Central memory CD4-positive, alpha-beta T cell (primary cell): ENCODE measurements around the gene HMCN2.

Experiments
- DNase-seq: peaks from one replicate; pipeline ENCODE4 v3.0.0; 2022

The HMCN2 gene

GRCh38 chr9:130309689-130310455, 44.3 kb downstream of the HMCN2 start:
- no peak for DNase-seq

GRCh38 chr9:130310456-130310855, 44.9 kb downstream of the HMCN2 start:
- no peak for DNase-seq

DNA sequence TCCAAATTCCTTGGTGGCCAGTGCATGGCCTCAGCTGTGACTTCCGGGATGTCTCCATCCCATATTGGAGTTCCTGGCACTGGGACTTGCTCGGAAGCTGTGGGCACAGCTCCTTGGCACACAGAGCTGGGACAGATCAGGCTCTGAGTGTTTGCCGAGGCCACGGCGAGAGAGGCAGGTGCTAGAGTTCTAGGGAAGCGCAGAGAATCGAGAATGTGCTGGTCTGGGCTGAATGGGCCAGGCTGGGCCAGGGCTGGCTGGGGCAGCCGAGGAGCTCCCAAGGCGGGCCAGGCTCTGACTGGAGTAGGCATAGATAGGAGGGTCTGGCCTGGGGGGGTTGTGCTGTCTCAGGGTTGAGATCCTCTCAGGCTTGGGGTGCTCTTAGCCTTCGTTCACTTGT, 45.4 kb downstream of the HMCN2 start:
- no peak for DNase-seq

GRCh38 chr9:130311408-130312140, 46.0 kb downstream of the HMCN2 start:
- DNase-seq = no peak

DNA sequence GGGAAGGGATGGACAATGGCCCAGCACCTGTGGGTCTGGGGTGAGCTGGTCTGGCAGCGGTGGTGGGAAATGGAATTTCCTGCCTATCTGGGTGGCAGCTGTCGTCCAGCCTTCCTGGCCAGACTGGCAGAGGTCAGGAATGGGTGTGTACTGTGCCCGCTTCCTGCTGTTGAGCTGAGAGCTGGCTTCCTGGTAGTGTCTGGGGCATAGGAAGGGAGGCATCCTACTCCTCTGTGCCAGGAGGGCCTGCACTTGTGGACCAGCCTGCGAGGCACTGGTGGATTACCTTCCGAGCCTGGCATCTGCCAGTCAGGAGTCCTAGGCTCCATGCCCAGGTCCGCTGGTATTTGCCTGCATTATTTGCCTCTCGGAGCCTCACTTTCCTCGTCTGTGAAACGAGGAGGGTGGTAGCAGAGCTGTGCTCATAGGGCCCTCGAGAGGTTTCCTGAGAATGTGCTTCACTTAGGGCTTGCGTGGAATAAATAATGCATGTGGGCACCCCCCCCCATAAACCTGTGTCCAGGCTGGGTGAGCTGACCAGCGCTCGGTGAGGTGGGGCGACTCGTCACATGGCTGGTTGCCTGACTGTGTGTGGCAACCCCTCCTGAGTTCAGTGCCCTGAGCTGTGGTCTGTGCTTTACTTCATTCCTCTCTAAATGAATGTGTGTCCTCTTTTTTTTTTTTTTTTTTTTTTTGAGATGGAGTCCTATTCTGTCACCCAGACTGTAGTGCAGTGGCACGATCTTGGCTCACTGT, 47.7 kb downstream of the HMCN2 start:
- DNase-seq = no peak

DNA sequence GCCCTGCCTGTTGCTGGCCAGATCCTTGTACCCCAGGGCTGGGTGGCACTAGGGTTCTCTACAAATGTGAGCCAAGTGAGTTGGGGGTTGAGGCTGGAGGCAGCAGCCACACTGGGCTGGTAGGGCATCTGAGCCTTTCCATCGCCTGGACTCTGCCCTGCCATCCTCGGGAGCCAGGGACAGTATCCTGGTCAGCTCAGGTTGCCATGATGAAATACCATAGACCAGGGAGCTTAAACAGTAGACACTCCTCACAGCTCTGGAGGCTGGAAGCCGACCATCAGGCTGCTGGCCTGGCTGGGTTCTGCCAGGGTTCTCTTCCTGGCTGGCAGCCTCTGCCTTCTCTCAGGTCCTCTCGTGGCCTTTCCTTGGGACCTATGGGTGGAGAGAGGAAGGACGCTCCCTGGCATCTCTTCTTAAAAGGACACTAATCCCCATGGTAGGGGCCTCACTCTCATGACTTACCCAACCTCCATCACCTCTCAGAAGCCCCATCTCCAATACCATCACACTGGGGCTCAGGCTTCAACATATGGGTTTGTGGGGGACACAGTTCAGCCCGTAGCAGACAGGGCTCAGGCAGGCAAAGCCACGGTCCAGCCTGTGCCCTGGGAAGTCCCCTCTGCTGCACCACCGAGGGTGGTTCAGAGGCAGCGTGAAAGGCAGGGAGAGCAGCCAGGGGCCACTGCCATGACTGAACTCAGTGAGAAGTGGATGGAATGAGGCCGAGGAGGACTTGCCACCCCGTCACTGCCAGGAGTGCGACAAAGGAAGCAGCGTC, 50.1 kb downstream of the HMCN2 start:
- DNase-seq = no peak

GRCh38 chr9:130316430-130316829, 50.9 kb downstream of the HMCN2 start:
- no peak for DNase-seq

GRCh38 chr9:130319300-130319699, 53.7 kb downstream of the HMCN2 start:
- no peak for DNase-seq

DNA sequence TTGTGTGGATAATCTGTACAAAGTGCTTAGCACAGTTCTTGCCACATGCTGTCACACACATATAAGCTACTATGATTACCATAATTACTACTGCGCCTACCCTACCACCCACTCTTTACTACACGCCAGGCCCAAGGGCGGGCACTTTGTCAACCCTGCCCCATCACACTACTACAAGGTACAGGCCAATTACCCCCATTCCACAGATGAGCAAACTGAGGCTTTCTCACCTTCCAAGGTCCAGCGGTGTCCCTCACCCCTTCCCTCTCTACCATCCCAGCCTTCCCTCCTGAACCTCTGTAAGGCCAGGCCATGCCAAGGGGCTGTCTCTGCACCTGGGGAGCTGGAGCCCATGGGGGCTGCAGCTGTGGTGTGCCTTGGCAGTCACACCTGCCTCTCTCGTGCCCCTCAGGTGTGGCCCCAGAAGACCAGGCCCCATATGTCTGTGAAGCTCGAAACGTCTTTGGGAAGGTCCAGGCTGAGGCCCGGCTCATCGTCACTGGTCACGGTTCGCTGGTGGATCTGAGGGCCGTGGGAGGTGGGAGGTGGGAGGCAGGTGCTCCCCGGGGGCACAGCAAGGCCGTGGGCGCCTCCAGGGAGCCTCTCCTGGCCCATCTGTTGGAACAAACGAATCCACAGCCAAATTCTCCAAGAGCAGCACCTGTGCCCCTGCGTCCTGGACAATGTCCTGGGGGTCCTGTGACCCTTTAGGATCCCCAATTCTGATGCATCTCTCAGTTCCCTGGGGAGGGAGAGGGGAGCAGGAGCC, 54.6 kb downstream of the HMCN2 start:
- DNase-seq = no peak

GRCh38 chr9:130320723-130321481, 55.3 kb downstream of the HMCN2 start:
- no peak for DNase-seq

DNA sequence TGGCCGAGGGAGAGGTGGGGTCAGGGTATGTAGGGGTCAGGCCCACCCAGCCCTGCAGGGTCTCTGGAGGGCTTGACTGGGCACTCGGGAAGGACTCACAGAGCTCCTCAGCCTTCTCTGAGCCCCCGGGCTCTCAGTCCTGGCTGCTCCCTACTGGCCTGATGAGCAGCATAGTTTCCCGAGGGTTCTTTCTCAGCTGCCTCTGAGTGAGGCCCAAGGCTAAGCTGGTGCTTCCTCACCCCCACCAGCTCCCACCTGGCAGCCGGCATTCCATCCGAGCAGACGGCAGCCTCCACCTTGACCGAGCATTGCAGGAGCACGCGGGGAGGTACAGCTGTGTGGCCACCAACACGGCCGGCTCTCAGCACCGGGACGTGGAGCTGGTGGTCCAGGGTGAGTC, 56.0 kb downstream of the HMCN2 start:
- no peak for DNase-seq

DNA sequence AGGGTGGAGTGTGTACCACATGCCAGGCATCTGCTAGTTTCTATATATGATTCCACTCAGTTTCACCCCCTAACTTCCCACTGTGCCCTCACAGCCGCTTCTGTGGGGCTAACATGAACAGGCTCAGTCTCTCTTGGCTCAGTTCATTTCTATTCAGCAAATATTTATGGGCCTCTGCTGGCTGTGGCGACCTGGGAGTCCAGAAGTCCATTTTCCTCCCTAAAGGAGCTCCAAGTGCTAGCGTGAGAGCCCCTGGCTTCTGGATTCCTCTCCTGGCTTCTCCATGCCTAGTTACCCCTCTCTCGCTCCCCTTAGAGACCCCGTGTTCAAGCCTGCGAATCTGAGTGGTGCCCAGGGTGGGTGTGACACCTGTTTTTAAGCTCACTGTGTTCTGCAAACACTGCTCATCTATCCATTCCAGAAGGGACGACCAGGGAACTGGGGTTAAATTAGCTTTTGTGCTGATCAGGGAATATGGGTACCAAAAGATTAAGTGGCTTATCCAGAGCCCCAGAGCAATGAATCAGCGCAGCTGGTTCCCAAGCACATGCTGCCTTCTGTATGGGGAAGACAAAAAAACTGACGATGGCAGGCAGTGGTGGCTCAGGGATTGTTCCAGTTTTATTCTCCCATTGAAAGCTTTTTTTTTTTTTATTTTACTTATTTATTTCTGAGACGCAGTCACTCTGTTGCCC, 57.6 kb downstream of the HMCN2 start:
- no peak for DNase-seq

DNA sequence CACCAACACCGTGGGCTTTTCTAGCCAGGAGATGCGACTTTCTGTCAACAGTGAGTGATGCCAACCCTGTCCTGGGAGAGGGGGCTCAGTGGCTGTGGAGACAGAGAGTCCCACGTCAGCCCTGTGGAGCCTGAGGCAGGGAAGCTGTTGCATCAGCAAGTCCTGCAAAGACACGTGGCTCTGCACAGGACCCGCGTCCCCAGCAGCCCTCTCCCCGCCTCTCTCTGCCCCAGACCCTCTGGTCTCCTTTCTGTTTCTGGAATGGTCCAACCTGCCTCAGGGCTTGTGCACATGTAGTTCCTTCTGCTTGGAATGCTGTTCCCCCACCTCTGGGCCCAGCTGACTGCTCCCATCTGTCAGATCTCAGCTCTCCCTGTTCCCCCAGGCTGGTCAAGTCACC, 60.4 kb downstream of the HMCN2 start:
- DNase-seq = no peak

- no peak for DNase-seq
These were observed 61.7 kb downstream of the HMCN2 start for GRCh38 chr9:130327070-130327780.

- DNase-seq = no peak
These were observed 62.3 kb downstream of the HMCN2 start for GRCh38 chr9:130327781-130328348.

DNA sequence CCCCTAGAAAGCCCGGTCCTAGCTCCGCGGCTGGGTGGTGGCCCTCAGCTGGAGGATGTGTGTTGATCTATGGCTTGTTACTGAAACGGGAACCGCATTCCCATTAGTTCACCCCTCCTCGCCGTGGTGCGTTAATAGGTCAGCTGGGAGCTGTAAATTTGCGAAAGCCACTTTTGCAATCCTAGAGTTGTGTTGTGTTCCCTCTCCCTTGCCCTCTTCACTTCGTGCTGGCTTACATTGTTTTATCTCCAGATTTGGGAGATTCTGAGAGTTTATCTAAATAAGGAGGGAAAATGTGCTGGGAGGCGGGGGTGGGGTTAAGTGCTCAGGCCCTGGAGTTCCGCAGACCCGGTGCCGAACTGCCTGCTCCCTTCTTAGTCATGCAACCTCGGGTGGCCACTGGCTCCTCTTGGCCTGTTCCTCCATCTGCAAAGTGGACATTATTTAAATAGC, 62.8 kb downstream of the HMCN2 start:
- no peak for DNase-seq

DNA sequence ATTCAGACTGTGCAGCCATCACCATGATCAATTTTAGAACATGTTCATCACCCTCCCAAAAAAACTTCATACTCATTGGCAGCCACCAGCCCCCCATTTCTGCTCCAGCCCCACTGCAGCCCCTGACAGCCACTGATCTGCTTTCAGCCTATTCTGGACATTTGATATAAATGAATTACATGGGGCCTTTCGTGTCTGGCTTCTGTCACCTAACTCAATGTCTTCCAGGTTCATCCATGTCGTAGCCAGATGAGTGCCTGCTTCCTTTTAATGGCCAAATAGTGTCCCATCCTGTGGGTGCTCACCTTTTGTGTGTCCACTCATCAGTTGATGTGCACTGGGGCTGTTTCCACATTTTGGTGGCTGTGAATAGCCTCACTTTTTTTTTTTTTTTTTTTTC, 63.5 kb downstream of the HMCN2 start:
- no peak for DNase-seq

DNA sequence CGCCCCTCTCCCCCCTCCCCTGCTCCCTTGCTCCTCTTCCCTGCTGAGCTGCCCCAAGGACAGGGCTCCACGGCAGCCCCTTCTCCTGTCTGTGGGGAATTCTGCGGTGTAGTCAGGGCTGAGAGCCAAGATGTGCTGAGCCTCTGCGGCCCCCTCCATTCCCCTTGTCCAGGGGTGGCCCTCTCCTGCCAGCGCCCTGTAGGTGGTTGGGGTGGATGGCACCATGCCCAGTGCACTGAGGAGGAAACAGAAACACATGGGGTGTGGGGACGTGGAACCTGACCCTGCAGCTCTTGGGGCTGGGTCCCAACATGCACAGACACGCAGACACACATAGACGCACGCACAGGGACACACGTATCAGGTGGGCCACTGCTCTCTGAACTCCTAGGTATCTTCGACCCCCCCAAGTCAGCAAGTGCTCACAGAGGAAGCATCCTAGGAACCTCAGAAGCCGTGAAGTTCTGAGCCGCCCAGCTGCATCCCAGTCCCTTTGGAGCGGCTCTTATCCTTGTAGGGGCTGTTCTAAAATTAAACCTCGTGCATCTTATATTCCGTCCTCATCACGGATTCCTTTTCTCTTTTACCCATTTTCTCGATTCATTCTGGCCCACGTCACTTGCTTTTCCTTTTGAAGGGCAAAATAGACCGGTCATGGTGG, 64.8 kb downstream of the HMCN2 start:
- no peak for DNase-seq

DNA sequence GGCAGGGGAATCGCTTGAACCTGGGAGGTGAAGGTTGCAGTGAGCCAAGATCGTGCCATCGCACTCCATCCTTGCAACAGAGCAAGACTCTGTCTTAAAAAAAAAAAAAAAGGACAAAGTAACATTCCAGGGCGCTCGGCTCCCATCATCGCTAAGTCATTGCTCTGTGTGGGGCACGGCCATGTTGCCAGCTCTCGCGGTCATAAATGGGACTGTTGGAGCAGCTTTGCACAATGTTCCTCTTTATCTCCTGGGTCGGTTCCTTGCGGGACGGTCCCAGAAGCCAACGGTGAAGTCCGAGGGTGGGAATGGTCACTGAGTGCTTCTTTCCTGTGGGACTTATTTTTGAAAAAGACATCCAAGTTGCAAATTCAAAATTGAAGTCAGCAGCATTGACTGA, 65.5 kb downstream of the HMCN2 start:
- DNase-seq = no peak
